Endothelial cell of hepatic sinusoid (primary cell): ENCODE results near the gene LRRC42.

ENCODE experiments used
- in situ Hi-C: cut with HindIII; loops from 2 replicates; pipeline ENCODE4 v1.10.0; 2017; ENCODE audit warnings: low sequenced_read_pairs

The LRRC42 gene

DNA sequence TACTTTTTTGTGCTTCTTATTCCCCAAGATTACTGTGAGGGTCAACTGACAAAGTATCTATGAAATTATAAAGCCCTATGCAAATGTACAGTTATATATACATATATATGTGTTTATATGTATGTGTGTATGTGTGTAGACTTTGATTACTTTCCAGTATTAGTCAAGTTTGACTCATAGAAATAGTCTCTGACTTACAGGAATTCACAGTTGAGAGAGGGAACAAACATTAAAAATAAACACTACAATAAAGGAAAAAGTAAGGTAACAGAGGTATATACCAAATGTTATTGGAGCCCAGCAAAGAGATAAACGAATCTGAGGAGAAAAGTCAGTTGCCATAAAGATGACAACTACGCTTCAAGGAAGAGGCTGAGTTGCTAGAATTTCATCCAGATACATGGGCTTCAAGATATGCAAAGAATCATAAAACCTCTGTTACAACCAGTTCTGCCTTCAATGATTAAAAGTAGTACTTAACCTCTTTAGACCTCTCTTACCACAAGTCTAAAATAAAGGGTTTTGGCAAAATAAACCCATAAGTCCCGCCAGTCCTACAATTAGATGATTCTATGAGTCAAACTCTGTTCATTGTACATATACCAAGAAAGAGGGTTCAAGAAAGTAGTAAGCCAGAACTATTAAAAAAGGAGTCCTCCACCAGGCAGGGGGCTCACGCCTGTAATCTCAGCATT, 7.9 kb upstream of the LRRC42 start:
- in situ Hi-C loops = no loop called here

GRCh38 chr1:53942127-53942957, 3.8 kb upstream of the LRRC42 start:
- in situ Hi-C loops = loop anchor here (5.0 kb wide), 1 partner anchor 60 kb away; no protein-coding TSS in a partner anchor

- in situ Hi-C loops = loop anchor here (5.0 kb wide), 1 partner anchor 61 kb away; no protein-coding TSS in a partner anchor
These were observed 3.1 kb upstream of the LRRC42 start for GRCh38 chr1:53943090-53943489.

- in situ Hi-C loops = loop anchor here (5.0 kb wide), 1 partner anchor 61 kb away; no protein-coding TSS in a partner anchor
These were observed 2.6 kb upstream of the LRRC42 start for GRCh38 chr1:53943490-53944043.

GRCh38 chr1:53944469-53945182, 1.5 kb upstream of the LRRC42 start:
- in situ Hi-C loops = loop anchor here (5.0 kb wide), 1 partner anchor 62 kb away; no protein-coding TSS in a partner anchor

- in situ Hi-C loops = no loop called here
These were observed 1.0 kb upstream of the LRRC42 start for GRCh38 chr1:53945183-53945432.

GRCh38 chr1:53945433-53946251, 508 bp upstream of the LRRC42 start, which contains the start of gene IFT25:
IFT25 (minus strand) TSS chr1:53945699; CDS start chr1:53940082, 5,617 bp downstream.
- in situ Hi-C loops = no loop called here

- in situ Hi-C loops = no loop called here
These were observed 1.2 kb downstream of the LRRC42 start for GRCh38 chr1:53947172-53947907.

DNA sequence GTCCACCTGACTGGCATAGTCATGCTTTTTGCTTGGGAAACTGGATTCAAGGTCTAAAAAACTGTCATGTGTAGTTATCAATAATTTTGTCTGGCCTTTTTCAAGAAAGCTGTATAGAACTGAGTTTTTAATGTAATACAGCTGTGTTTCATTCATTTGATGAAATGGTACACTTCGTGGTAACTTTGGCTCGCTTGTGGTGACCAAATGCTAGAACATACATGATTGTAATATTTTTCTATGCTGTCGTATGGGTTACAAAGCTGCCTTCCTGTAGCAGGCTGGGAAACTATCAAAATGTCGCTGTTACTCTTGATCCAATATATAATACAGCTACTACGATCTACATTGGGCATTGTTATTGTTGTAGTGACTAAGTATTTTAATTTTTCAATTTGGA, 2.1 kb downstream of the LRRC42 start:
- in situ Hi-C loops = no loop called here

DNA sequence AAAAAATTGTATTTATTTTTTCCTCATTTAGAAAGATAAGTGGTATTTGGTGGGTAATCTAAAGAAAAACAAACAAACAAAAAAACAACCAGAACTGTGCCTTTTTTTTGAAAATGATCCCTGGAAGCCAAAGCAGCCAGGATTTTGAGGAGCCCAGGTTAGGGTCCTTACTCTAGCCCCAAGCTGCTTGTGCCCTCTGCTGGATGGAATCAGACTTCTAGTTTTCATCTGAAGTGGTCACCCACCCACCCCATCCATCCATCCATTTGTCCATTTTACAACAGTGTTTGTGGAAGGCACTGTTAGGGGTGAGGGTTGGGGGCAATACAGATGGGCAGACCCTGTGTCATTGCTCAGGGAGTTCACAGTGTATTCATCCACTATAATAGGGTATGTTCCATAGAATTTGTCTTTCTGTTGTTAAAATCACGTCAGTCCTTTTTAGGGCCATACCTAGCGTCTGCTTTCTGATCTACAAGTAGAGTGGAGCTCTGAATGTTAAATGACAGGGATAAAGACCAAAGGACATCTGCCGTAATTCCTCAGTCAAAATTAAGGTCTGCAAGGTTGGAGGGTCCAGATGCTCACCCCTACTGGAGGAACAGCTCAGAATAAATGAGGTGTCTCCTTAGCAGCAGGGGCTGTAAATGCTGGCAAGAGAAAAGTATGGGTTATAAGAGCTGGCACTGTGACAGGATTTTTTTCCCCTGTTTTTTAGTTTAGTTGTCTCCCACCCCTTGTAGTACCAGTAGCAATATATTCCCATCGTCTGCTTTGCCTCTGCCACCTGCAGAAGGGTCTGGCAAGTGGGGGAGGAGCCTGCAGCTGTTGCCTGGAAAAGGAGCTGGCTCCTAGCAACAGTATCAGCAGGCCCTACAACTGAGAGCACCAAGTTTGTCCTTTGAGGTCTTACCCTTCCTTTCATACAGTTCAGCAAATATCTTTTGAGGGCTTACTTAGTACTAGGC, 3.2 kb downstream of the LRRC42 start:
- in situ Hi-C loops = no loop called here

DNA sequence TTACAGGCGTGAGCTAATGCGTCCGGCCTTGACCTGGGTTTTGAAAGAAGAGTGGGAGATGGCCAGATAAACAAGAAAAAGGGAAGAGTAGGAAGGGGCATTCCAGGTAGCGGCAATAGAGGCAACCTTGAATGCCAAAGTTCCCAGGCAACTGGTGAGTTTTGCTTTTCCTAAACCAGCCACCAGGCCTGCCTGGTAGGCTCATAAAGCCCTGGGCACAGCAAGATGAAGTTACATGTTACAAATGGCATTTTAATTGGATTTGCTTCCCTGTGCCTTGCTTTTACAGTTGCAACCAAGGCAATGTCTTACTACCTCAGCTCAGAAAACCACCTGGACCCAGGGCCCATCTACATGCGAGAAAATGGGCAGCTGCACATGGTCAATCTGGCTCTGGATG, 5.5 kb downstream of the LRRC42 start:
- in situ Hi-C loops = no loop called here

- in situ Hi-C loops = no loop called here
These were observed 8.0 kb downstream of the LRRC42 start for GRCh38 chr1:53954128-53954527.

DNA sequence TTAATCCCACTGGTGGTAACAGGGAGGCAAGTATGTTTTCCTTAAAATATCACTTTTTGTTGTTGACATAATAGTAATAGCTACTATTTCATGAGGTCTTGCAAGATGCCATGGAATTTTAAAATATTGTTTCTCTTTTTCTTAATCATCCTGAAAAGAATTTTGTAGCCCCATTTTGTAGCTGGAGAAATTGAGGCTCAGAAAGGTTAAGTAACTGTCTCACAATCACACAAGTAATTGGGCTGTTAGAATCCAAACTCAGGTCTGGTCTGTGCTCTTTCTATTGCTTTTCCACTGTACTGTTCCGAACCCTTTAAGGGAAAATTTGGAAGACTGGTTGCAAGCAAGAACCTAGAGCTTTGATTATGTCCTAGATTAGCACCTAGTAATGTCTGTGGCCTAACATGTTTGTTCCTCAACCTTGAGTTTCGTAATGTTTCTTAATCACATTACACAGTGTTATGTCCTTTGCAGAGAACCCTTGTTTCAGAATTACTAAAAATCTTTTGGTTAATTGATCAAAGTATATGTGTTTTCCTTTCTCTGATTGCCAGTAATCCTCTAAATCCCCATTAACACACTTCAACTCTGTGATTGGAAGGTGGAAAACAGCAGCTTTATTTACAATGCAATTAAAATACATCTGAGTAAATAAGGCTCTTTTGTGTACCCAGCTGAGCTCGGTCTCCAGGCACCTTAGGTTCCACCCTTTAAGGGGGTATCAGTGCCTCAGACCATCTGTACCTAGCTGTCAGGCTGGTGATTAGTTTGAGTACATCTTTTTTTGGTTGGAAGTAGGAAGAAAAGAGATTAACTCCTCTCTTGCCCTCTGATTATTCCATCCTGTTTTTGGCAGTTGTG, 10.4 kb downstream of the LRRC42 start:
- in situ Hi-C loops = no loop called here

- in situ Hi-C loops = no loop called here
These were observed 11.2 kb downstream of the LRRC42 start for GRCh38 chr1:53957194-53957818.

GRCh38 chr1:53959664-53960250, 13.6 kb downstream of the LRRC42 start:
- in situ Hi-C loops = no loop called here

GRCh38 chr1:53962395-53962794, 16.2 kb downstream of the LRRC42 start:
- in situ Hi-C loops = no loop called here

- in situ Hi-C loops = no loop called here
These were observed 17.3 kb downstream of the LRRC42 start for GRCh38 chr1:53963460-53963859.
